HEK293 (cell line): ENCODE results near the gene SNRPD2.

Experiments used
- GLIS2 ChIP-seq: fragments of 450-650 bp; formaldehyde crosslinking; IDR thresholded peaks from 2 replicates; pipeline ENCODE4 v1.5.1; 2016; ENCODE audit warnings: missing biosample characterization, missing genetic modification characterization
- MEIS1 ChIP-seq: sonication (generic); formaldehyde crosslinking; IDR thresholded peaks from 2 replicates; pipeline ENCODE4 v1.8.1; 2022; ENCODE audit warnings: missing genetic modification reagents, mild to moderate bottlenecking, borderline replicate concordance
- PRDM4 ChIP-seq: fragments of 450-650 bp; formaldehyde crosslinking; IDR thresholded peaks from 2 replicates; pipeline ENCODE4 v1.5.1; 2017; ENCODE audit warnings: missing biosample characterization, missing genetic modification characterization
- SP2 ChIP-seq: fragments of 450-650 bp; formaldehyde crosslinking; IDR thresholded peaks from 2 replicates; pipeline ENCODE4 v1.5.1; 2016; ENCODE audit warnings: missing biosample characterization, missing genetic modification characterization
- SP3 ChIP-seq: fragments of 450-650 bp; formaldehyde crosslinking; IDR thresholded peaks from 2 replicates; pipeline ENCODE4 v1.5.1; 2016; ENCODE audit warnings: missing biosample characterization, missing genetic modification characterization
- TCF7L2 ChIP-seq: IDR thresholded peaks from 2 replicates; pipeline ENCODE4 v1.6.1; 2011; ENCODE audit warnings: low read depth, mild to moderate bottlenecking, inconsistent platforms, low read length, moderate library complexity, borderline replicate concordance
- TRIM28 ChIP-seq: IDR thresholded peaks from 2 replicates; pipeline ENCODE4 v1.6.1; 2011; ENCODE audit warnings: low read length, control low read depth, borderline replicate concordance
- WT1 ChIP-seq: fragments of 450-650 bp; formaldehyde crosslinking; IDR thresholded peaks from 2 replicates; pipeline ENCODE4 v1.5.1; 2016; ENCODE audit warnings: missing biosample characterization, missing genetic modification characterization
- ZFP69B ChIP-seq: fragments of 450-650 bp; formaldehyde crosslinking; IDR thresholded peaks from 2 replicates; pipeline ENCODE4 v1.5.1; 2016; ENCODE audit warnings: missing biosample characterization, missing genetic modification characterization
- ZNF133 ChIP-seq: fragments of 450-650 bp; formaldehyde crosslinking; IDR thresholded peaks from 2 replicates; pipeline ENCODE4 v1.5.1; 2016; ENCODE audit warnings: missing biosample characterization, missing genetic modification characterization
- ZNF146 ChIP-seq: fragments of 450-650 bp; formaldehyde crosslinking; IDR thresholded peaks from 2 replicates; pipeline ENCODE4 v1.5.1; 2016; ENCODE audit warnings: missing biosample characterization, missing genetic modification characterization
- ZNF155 ChIP-seq: fragments of 450-650 bp; formaldehyde crosslinking; IDR thresholded peaks from 2 replicates; pipeline ENCODE4 v1.5.1; 2016; ENCODE audit warnings: missing biosample characterization, missing genetic modification characterization
- ZNF19 ChIP-seq: fragments of 450-650 bp; formaldehyde crosslinking; IDR thresholded peaks from 2 replicates; pipeline ENCODE4; 2016; ENCODE audit warnings: missing biosample characterization, missing genetic modification characterization, low read depth
- ZNF274 ChIP-seq, 2 experiments: fragments of 200-500 bp in 1 of 2; fragments of 450-650 bp in 1 of 2; sonication (Bioruptor generic) in 1 of 2; formaldehyde crosslinking in 1 of 2; IDR thresholded peaks; 2 replicates each; pipeline versions ENCODE4 v1.5.1 to v1.6.1; 2014 to 2016; ENCODE audit warnings: borderline replicate concordance in 1 of 2, inconsistent platforms in 1 of 2, low read length in 1 of 2, missing biosample characterization in 1 of 2, missing genetic modification characterization in 1 of 2
- ZNF292 ChIP-seq: fragments of 450-650 bp; formaldehyde crosslinking; IDR thresholded peaks from 2 replicates; pipeline ENCODE4 v1.5.1; 2016; ENCODE audit warnings: low read depth, missing biosample characterization, missing genetic modification characterization, borderline replicate concordance
- ZNF311 ChIP-seq: fragments of 450-650 bp; formaldehyde crosslinking; IDR thresholded peaks from 2 replicates; pipeline ENCODE4 v1.5.1; 2017; ENCODE audit warnings: missing biosample characterization, missing genetic modification characterization, borderline replicate concordance
- ZNF48 ChIP-seq: fragments of 450-650 bp; formaldehyde crosslinking; IDR thresholded peaks from 2 replicates; pipeline ENCODE4 v1.5.1; 2016; ENCODE audit warnings: missing biosample characterization, missing genetic modification characterization
- ZNF514 ChIP-seq: fragments of 450-650 bp; formaldehyde crosslinking; IDR thresholded peaks from 2 replicates; pipeline ENCODE4 v1.5.1; 2016; ENCODE audit warnings: missing biosample characterization, missing genetic modification characterization
- ZNF548 ChIP-seq: fragments of 450-650 bp; formaldehyde crosslinking; IDR thresholded peaks from 2 replicates; pipeline ENCODE4 v1.5.1; 2016; ENCODE audit warnings: missing biosample characterization, missing genetic modification characterization
- ZNF549 ChIP-seq: fragments of 450-650 bp; IDR thresholded peaks from 2 replicates; pipeline ENCODE4 v1.5.1; 2018; ENCODE audit warnings: missing biosample characterization, missing genetic modification characterization, mild to moderate bottlenecking, inconsistent platforms, moderate library complexity
- ZNF560 ChIP-seq: fragments of 450-650 bp; formaldehyde crosslinking; IDR thresholded peaks from 2 replicates; pipeline ENCODE4 v1.5.1; 2017; ENCODE audit warnings: missing biosample characterization, missing genetic modification characterization, borderline replicate concordance
- ZNF585B ChIP-seq: fragments of 450-650 bp; formaldehyde crosslinking; IDR thresholded peaks from 2 replicates; pipeline ENCODE4 v1.5.1; 2016; ENCODE audit warnings: missing biosample characterization, missing genetic modification characterization
- ZNF623 ChIP-seq: fragments of 450-650 bp; formaldehyde crosslinking; IDR thresholded peaks from 2 replicates; pipeline ENCODE4 v1.5.1; 2016; ENCODE audit warnings: missing biosample characterization, missing genetic modification characterization
- ZNF664 ChIP-seq: fragments of 450-650 bp; formaldehyde crosslinking; IDR thresholded peaks from 2 replicates; pipeline ENCODE4 v1.5.1; 2016; ENCODE audit warnings: missing biosample characterization, missing genetic modification characterization
- ZNF692 ChIP-seq: fragments of 450-650 bp; formaldehyde crosslinking; IDR thresholded peaks from 2 replicates; pipeline ENCODE4 v1.5.1; 2016; ENCODE audit warnings: missing biosample characterization, missing genetic modification characterization
- ZNF776 ChIP-seq: fragments of 450-650 bp; formaldehyde crosslinking; IDR thresholded peaks from 2 replicates; pipeline ENCODE4 v1.5.0; 2017; ENCODE audit warnings: missing biosample characterization, missing genetic modification characterization, borderline replicate concordance
- ZNF777 ChIP-seq: fragments of 450-650 bp; formaldehyde crosslinking; IDR thresholded peaks from 2 replicates; pipeline ENCODE4 v1.5.1; 2017; ENCODE audit warnings: missing biosample characterization, missing genetic modification characterization, borderline replicate concordance
- ZNF785 ChIP-seq: fragments of 450-650 bp; formaldehyde crosslinking; IDR thresholded peaks from 2 replicates; pipeline ENCODE4 v1.5.1; 2016; ENCODE audit warnings: missing biosample characterization, missing genetic modification characterization
- ZNF830 ChIP-seq: fragments of 450-650 bp; IDR thresholded peaks from 2 replicates; pipeline ENCODE4 v1.5.0; 2018; ENCODE audit warnings: missing biosample characterization, missing genetic modification characterization, low read depth, mild to moderate bottlenecking, moderate library complexity
- ZXDB ChIP-seq: fragments of 450-650 bp; formaldehyde crosslinking; IDR thresholded peaks from 2 replicates; pipeline ENCODE4 v1.5.1; 2016; ENCODE audit warnings: missing biosample characterization, missing genetic modification characterization
- TF ChIP-seq, protein P1 (sequence below): fragments of 450-650 bp; formaldehyde crosslinking; conservative IDR thresholded peaks from 2 replicates; pipeline ENCODE4 v1.5.1; 2016; ENCODE audit warnings: low read depth, missing biosample characterization, missing genetic modification characterization
- TF ChIP-seq, protein P2 (sequence below): fragments of 450-650 bp; formaldehyde crosslinking; IDR thresholded peaks from 2 replicates; pipeline ENCODE4 v1.5.1; 2017; ENCODE audit warnings: missing biosample characterization, missing genetic modification characterization

SNRPD2 gene

GRCh38 chr19:45681391-45682015 lies 10.2 kb downstream of the SNRPD2 start (continued):
- TF ChIP-seq, protein P1, sequence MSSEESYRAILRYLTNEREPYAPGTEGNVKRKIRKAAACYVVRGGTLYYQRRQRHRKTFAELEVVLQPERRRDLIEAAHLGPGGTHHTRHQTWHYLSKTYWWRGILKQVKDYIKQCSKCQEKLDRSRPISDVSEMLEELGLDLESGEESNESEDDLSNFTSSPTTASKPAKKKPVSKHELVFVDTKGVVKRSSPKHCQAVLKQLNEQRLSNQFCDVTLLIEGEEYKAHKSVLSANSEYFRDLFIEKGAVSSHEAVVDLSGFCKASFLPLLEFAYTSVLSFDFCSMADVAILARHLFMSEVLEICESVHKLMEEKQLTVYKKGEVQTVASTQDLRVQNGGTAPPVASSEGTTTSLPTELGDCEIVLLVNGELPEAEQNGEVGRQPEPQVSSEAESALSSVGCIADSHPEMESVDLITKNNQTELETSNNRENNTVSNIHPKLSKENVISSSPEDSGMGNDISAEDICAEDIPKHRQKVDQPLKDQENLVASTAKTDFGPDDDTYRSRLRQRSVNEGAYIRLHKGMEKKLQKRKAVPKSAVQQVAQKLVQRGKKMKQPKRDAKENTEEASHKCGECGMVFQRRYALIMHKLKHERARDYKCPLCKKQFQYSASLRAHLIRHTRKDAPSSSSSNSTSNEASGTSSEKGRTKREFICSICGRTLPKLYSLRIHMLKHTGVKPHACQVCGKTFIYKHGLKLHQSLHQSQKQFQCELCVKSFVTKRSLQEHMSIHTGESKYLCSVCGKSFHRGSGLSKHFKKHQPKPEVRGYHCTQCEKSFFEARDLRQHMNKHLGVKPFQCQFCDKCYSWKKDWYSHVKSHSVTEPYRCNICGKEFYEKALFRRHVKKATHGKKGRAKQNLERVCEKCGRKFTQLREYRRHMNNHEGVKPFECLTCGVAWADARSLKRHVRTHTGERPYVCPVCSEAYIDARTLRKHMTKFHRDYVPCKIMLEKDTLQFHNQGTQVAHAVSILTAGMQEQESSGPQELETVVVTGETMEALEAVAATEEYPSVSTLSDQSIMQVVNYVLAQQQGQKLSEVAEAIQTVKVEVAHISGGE: 0 out of 2 replicates have a peak, but pooled peaks have one; percentile 14
- no peak for TF ChIP-seq ZNF155 (tag by site-specific recombination)
- no peak for TF ChIP-seq TCF7L2
- TF ChIP-seq ZNF585B (tag by site-specific recombination): no peak
- no peak for TF ChIP-seq ZNF292 (tag by site-specific recombination)
- TF ChIP-seq ZNF549 (tag by site-specific recombination): no peak
- TF ChIP-seq, protein P2, sequence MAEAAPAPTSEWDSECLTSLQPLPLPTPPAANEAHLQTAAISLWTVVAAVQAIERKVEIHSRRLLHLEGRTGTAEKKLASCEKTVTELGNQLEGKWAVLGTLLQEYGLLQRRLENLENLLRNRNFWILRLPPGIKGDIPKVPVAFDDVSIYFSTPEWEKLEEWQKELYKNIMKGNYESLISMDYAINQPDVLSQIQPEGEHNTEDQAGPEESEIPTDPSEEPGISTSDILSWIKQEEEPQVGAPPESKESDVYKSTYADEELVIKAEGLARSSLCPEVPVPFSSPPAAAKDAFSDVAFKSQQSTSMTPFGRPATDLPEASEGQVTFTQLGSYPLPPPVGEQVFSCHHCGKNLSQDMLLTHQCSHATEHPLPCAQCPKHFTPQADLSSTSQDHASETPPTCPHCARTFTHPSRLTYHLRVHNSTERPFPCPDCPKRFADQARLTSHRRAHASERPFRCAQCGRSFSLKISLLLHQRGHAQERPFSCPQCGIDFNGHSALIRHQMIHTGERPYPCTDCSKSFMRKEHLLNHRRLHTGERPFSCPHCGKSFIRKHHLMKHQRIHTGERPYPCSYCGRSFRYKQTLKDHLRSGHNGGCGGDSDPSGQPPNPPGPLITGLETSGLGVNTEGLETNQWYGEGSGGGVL (tag by site-specific recombination): peak; percentile 69
- TF ChIP-seq ZNF776 (tag by site-specific recombination): no peak
- TF ChIP-seq SP2 (tag by site-specific recombination): peak; percentile 47
- TF ChIP-seq ZNF514 (tag by site-specific recombination): no peak
- TF ChIP-seq WT1 (tag by site-specific recombination): no peak
- TF ChIP-seq ZNF785 (tag by site-specific recombination): no peak
- TF ChIP-seq PRDM4 (tag by site-specific recombination): no peak
- TF ChIP-seq ZNF692 (tag by site-specific recombination): peak; percentile 77; the same call in 1 of the 2 replicates
- TF ChIP-seq SP3 (tag by site-specific recombination): peak; percentile 66
- no peak for TF ChIP-seq ZNF146 (tag by site-specific recombination)
- no peak for TF ChIP-seq MEIS1 (CRISPR knock-in tag)
- no peak for TF ChIP-seq ZNF777
- TF ChIP-seq ZNF560: peak; percentile 100
- no peak for TF ChIP-seq ZNF274 (IDR thresholded peaks at IDR 0.05; ENCODE audit: low read length)
- no peak for TF ChIP-seq ZNF274 (tag by site-specific recombination; IDR thresholded peaks at IDR 0.05; ENCODE audit: borderline replicate concordance)
- no peak for TF ChIP-seq ZNF133
- TF ChIP-seq ZNF311: no peak
- TF ChIP-seq ZNF48 (tag by site-specific recombination): no peak
- TF ChIP-seq ZXDB (tag by site-specific recombination): peak; percentile 68; the same call in 1 of the 2 replicates
- TF ChIP-seq ZNF623 (tag by site-specific recombination): no peak
- no peak for TF ChIP-seq TRIM28
- no peak for TF ChIP-seq ZNF664 (tag by site-specific recombination)
- TF ChIP-seq ZFP69B (tag by site-specific recombination): 0 out of 2 replicates have a peak, but pooled peaks have one; percentile 21
- no peak for TF ChIP-seq ZNF548 (tag by site-specific recombination)
- TF ChIP-seq GLIS2 (tag by site-specific recombination): 0 out of 2 replicates have a peak, but pooled peaks have one; percentile 21
- TF ChIP-seq ZNF19 (tag by site-specific recombination): no peak
- no peak for TF ChIP-seq ZNF830 (tag by site-specific recombination)
